GM23338 (cell line): ENCODE measurements around the gene GPSM1. TPM values are rescaled to one million over a fixed set of nuclear protein-coding genes. Genes with fewer than 3 reads are reported as not detected.

Experiments
- ATAC-seq: fragments of 200-7000 bp; cut with Tn5 transposase; 3 replicates; pipeline ENCODE4 v1.9.1; 2020
- DNase-seq: peaks from one replicate; pipeline ENCODE4 v3.0.0-alpha.2; 2015; ENCODE audit warnings: low spot score
- H2AFZ ChIP-seq: fragments of 200-600 bp; sonication (generic); 2 replicates; pipeline ENCODE4 v1.8.0; 2016; ENCODE audit warnings: antibody characterized with exemption, mild to moderate bottlenecking, moderate library complexity
- H3F3A ChIP-seq: fragments of 200-600 bp; sonication (generic); replicated peaks from 2 replicates; pipeline ENCODE4 v1.8.0; 2017; ENCODE audit warnings: antibody characterized with exemption, mixed run types, low read depth
- H3K27ac ChIP-seq: fragments of 200-600 bp; sonication (generic); 2 replicates; pipeline ENCODE4 v1.6.1; 2016; ENCODE audit warnings: low read depth
- H3K27me3 ChIP-seq: fragments of 200-600 bp; sonication (generic); 2 replicates; pipeline ENCODE4 v1.8.0; 2016; ENCODE audit warnings: mild to moderate bottlenecking, mixed run types, moderate library complexity; ENCODE audit not compliant: insufficient read depth
- H3K36me3 ChIP-seq: fragments of 200-600 bp; sonication (generic); 2 replicates; pipeline ENCODE4 v1.8.0; 2016; ENCODE audit warnings: mild to moderate bottlenecking; ENCODE audit not compliant: insufficient read depth
- H3K4me1 ChIP-seq: fragments of 200-600 bp; sonication (generic); 2 replicates; pipeline ENCODE4 v1.8.0; 2016; ENCODE audit warnings: mild to moderate bottlenecking, moderate library complexity; ENCODE audit not compliant: insufficient read depth
- H3K4me2 ChIP-seq: fragments of 200-600 bp; sonication (generic); 2 replicates; pipeline ENCODE4 v1.7.1; 2017; ENCODE audit warnings: mixed run types
- H3K4me3 ChIP-seq: fragments of 200-600 bp; sonication (generic); 2 replicates; pipeline ENCODE4 v1.6.1; 2016; ENCODE audit warnings: mixed run types
- H3K79me2 ChIP-seq: fragments of 200-600 bp; sonication (generic); replicated peaks from 2 replicates; pipeline ENCODE4 v1.8.0; 2017; ENCODE audit warnings: mild to moderate bottlenecking; ENCODE audit not compliant: insufficient read depth
- H3K9me2 ChIP-seq: fragments of 200-600 bp; sonication (generic); 2 replicates; pipeline ENCODE4 v1.8.0; 2017; ENCODE audit not compliant: insufficient read depth
- H4K20me1 ChIP-seq: fragments of 200-600 bp; sonication (generic); replicated peaks from 2 replicates; pipeline ENCODE4 v1.8.0; 2017; ENCODE audit warnings: mild to moderate bottlenecking; ENCODE audit not compliant: insufficient read depth
- H3K27ac Mint-ChIP-seq: 2 replicates; pipeline ENCODE4 v1.8.0; 2020; ENCODE audit warnings: inconsistent platforms, mild to moderate bottlenecking, moderate library complexity, mixed read lengths
- H3K27me3 Mint-ChIP-seq: 3 replicates; pipeline ENCODE4 v1.8.0; 2022; ENCODE audit warnings: low read depth, mild to moderate bottlenecking, moderate library complexity, mixed read lengths, inconsistent platforms; ENCODE audit not compliant: insufficient read depth, poor library complexity
- H3K36me3 Mint-ChIP-seq: 3 replicates; pipeline ENCODE4 v1.8.0; 2021; ENCODE audit warnings: low read depth, mild to moderate bottlenecking, inconsistent platforms, moderate library complexity, mixed read lengths
- H3K4me1 Mint-ChIP-seq: 3 replicates; pipeline ENCODE4 v1.8.0; 2020; ENCODE audit warnings: mild to moderate bottlenecking, inconsistent platforms, mixed read lengths
- H3K4me3 Mint-ChIP-seq: 3 replicates; pipeline ENCODE4 v1.8.0; 2021; ENCODE audit warnings: moderate library complexity, mild to moderate bottlenecking, inconsistent platforms, mixed read lengths
- H3K9me3 Mint-ChIP-seq: 3 replicates; pipeline ENCODE4 v1.8.0; 2020; ENCODE audit warnings: moderate library complexity, mild to moderate bottlenecking, inconsistent platforms, mixed read lengths
- CREB1 ChIP-seq: fragments of 250-450 bp; sonication (Bioruptor Pico); IDR thresholded peaks from 2 replicates; pipeline ENCODE4 v1.5.0; 2020; ENCODE audit warnings: low read depth, mild to moderate bottlenecking, moderate library complexity
- EZH2 ChIP-seq: fragments of 200-600 bp; sonication (generic); IDR thresholded peaks from one replicate; pipeline ENCODE4 v1.8.0; 2017; ENCODE audit warnings: antibody characterized with exemption, mild to moderate bottlenecking, low read depth; ENCODE audit not compliant: unreplicated experiment
- JUNB ChIP-seq: IDR thresholded peaks from one replicate; pipeline ENCODE4 v1.6.1; 2016; ENCODE audit warnings: antibody characterized with exemption; ENCODE audit not compliant: unreplicated experiment
- NANOG ChIP-seq: IDR thresholded peaks from 2 replicates; pipeline ENCODE4 v1.6.1; 2016; ENCODE audit warnings: antibody characterized with exemption, borderline replicate concordance
- POLR2AphosphoS5 ChIP-seq: IDR thresholded peaks from 2 replicates; pipeline ENCODE4 v1.6.1; 2016; ENCODE audit warnings: antibody characterized with exemption, low read depth
- ZNF114 ChIP-seq: fragments of 250-450 bp; sonication (Bioruptor Pico); IDR thresholded peaks from 2 replicates; pipeline ENCODE4 v1.5.0; 2020; ENCODE audit warnings: mild to moderate bottlenecking, moderate library complexity
- ZNF331 ChIP-seq: fragments of 250-450 bp; sonication (Bioruptor Pico); IDR thresholded peaks from 2 replicates; pipeline ENCODE4 v1.5.0; 2020; ENCODE audit warnings: low read depth, mild to moderate bottlenecking, moderate library complexity
- polyA plus RNA-seq: library from polyadenylated mRNA; unstranded; fragments of >200 nt; fragmentation: Nextera tagmentation; extraction: Ambion mirVana; gene quantifications from 2 replicates; pipeline ENCODE4 v1.2.1, GENCODE V29; 2016
- total RNA-seq: library from RNA; depleted of rRNA; stranded (reverse); fragments of >200 nt; shearing (Covaris generic); gene quantifications from 2 replicates; pipeline ENCODE4 v1.2.3, GENCODE V29; 2014
- TF ChIP-seq, protein P1 (sequence below): IDR thresholded peaks from one replicate; pipeline ENCODE4 v1.6.1; 2018; ENCODE audit warnings: antibody characterized with exemption; ENCODE audit not compliant: unreplicated experiment
- TF ChIP-seq, protein P2 (sequence below), 2 experiments: fragments of 200-600 bp in 1 of 2; sonication (generic) in 1 of 2; conservative IDR thresholded peaks; 2 replicates each; pipeline versions ENCODE4 v1.5.1 to v1.6.1; 2016 to 2017; ENCODE audit warnings: antibody characterized with exemption in 2 of 2, low read depth in 2 of 2, mild to moderate bottlenecking in 2 of 2, moderate library complexity in 1 of 2
- TF ChIP-seq, protein P3 (sequence below): IDR thresholded peaks from 2 replicates; pipeline ENCODE4 v1.6.1; 2016; ENCODE audit warnings: antibody characterized with exemption

Gene GPSM1
- total and polyA plus RNA-seq, 2 experiments from 2014 or later, result 4.8 to 23.2 TPM

DNA sequence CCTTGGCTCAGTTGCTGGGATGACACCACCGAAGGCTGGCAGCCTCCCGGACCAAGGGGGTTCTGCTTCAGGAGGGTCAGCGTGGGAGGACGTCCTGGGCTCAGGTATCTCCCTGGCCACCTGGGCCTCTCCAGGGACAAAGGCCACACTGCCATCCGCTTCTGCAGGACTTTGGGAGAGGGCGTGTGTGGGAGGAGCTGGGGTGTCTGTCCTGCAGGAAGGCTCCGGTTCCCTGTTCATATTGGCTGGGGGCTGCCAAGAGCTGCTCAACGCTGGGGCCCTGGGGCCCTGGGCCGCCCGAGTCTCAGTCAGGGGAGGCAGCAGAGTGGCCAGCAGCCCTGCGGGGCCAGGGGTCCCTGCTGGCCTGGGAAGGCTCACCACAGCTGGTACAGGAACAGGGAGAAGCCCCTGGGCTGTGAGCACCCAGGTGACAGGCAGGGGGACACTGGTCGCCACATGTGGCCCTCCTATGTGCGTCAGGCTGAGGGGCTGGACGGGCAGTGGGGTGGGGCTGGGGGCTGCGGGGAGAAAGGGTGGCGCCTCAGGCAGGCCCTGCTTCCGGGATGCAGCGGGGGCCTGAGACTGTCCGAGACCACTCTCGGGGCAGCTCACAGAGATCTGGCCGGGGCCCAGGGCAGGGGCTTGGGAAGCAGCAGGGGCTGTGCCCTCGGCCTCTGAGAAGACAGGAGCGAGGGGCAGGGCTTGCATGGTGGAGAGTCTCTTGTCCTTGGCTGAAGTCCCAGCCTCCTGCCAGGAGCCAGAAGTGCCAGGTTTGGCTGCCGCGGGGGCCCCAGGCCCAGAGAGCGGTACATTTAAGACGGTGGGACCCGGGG, 51.0 kb downstream of the GPSM1 start:
- H3K27me3 ChIP-seq, result no peaks in the 10 kb centered on the region
- H3K4me2 ChIP-seq, result no peak overlapping the region
- H3K4me1 Mint-ChIP-seq, result no peaks in the 10 kb centered on the region
- peaks cover 4% of the 10 kb centered on the region; the same call in 1 of the 2 replicates for H4K20me1 ChIP-seq
- H3K27ac Mint-ChIP-seq, result no peak overlapping the region
- H3K36me3 Mint-ChIP-seq, result peaks cover 18% of the 10 kb centered on the region
- H3K4me3 Mint-ChIP-seq, result no peak overlapping the region
- H3K9me3 Mint-ChIP-seq, result no peaks in the 10 kb centered on the region
- no peak overlapping the region for H3K4me3 ChIP-seq
- no peaks in the 10 kb centered on the region for H3K9me2 ChIP-seq
- H3F3A ChIP-seq, result no peaks in the 10 kb centered on the region
- peaks cover 3% of the 10 kb centered on the region for H3K27me3 Mint-ChIP-seq
- H3K36me3 ChIP-seq, result no peaks in the 10 kb centered on the region
- H3K79me2 ChIP-seq, result no peaks in the 10 kb centered on the region
- no peak overlapping the region for H3K27ac ChIP-seq
- TF ChIP-seq ZNF114 (CRISPR knock-in tag) (no peak), ZNF331 (CRISPR knock-in tag) (no peak), NANOG (no peak), CREB1 (CRISPR knock-in tag) (no peak)
- TF ChIP-seq, protein P1, sequence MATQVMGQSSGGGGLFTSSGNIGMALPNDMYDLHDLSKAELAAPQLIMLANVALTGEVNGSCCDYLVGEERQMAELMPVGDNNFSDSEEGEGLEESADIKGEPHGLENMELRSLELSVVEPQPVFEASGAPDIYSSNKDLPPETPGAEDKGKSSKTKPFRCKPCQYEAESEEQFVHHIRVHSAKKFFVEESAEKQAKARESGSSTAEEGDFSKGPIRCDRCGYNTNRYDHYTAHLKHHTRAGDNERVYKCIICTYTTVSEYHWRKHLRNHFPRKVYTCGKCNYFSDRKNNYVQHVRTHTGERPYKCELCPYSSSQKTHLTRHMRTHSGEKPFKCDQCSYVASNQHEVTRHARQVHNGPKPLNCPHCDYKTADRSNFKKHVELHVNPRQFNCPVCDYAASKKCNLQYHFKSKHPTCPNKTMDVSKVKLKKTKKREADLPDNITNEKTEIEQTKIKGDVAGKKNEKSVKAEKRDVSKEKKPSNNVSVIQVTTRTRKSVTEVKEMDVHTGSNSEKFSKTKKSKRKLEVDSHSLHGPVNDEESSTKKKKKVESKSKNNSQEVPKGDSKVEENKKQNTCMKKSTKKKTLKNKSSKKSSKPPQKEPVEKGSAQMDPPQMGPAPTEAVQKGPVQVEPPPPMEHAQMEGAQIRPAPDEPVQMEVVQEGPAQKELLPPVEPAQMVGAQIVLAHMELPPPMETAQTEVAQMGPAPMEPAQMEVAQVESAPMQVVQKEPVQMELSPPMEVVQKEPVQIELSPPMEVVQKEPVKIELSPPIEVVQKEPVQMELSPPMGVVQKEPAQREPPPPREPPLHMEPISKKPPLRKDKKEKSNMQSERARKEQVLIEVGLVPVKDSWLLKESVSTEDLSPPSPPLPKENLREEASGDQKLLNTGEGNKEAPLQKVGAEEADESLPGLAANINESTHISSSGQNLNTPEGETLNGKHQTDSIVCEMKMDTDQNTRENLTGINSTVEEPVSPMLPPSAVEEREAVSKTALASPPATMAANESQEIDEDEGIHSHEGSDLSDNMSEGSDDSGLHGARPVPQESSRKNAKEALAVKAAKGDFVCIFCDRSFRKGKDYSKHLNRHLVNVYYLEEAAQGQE, result no peak
- TF ChIP-seq, protein P2, sequence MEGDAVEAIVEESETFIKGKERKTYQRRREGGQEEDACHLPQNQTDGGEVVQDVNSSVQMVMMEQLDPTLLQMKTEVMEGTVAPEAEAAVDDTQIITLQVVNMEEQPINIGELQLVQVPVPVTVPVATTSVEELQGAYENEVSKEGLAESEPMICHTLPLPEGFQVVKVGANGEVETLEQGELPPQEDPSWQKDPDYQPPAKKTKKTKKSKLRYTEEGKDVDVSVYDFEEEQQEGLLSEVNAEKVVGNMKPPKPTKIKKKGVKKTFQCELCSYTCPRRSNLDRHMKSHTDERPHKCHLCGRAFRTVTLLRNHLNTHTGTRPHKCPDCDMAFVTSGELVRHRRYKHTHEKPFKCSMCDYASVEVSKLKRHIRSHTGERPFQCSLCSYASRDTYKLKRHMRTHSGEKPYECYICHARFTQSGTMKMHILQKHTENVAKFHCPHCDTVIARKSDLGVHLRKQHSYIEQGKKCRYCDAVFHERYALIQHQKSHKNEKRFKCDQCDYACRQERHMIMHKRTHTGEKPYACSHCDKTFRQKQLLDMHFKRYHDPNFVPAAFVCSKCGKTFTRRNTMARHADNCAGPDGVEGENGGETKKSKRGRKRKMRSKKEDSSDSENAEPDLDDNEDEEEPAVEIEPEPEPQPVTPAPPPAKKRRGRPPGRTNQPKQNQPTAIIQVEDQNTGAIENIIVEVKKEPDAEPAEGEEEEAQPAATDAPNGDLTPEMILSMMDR (conservative IDR thresholded peaks at IDR 0.05; ENCODE audit: low read depth in 2 of 2), result no peak
- no peak for ATAC-seq
- H2AFZ ChIP-seq, result no peak overlapping the region
- DNase-seq, result no peak
- H3K4me1 ChIP-seq, result no peaks in the 10 kb centered on the region

DNA sequence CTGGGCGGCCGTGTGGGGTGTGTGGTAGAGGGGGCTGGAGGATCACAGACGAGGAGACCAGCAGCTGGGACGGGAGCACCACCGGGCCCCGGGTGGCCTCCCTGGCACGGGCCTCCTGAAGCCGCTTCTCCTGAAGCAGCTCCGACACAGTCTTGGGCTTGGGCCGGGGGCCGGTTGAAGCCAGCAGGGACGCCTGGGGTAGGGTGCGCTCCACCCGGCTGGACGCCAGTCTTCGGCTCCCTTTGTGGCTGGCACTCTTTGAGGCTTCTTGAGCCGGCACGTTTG, 51.6 kb downstream of the GPSM1 start:
- peaks cover 4% of the 10 kb centered on the region; the same call in 1 of the 2 replicates for H4K20me1 ChIP-seq
- H3K4me3 ChIP-seq, result no peak overlapping the region
- no peaks in the 10 kb centered on the region; the same call in 1 of the 2 replicates for H3K36me3 ChIP-seq
- Mint-ChIP-seq H3K9me3 (no peaks in the 10 kb centered on the region), H3K4me1 (no peaks in the 10 kb centered on the region), H3K4me3 (no peak overlapping the region), H3K36me3 (peaks cover 20% of the 10 kb centered on the region), H3K27me3 (peaks cover 3% of the 10 kb centered on the region), H3K27ac (no peak overlapping the region)
- no peak for DNase-seq
- no peaks in the 10 kb centered on the region for H3K79me2 ChIP-seq
- no peak overlapping the region for H3K4me2 ChIP-seq
- no peak for ATAC-seq
- H3K27me3 ChIP-seq, result no peaks in the 10 kb centered on the region
- H2AFZ ChIP-seq, result no peak overlapping the region
- no peaks in the 10 kb centered on the region for H3K9me2 ChIP-seq
- H3K4me1 ChIP-seq, result no peaks in the 10 kb centered on the region
- H3F3A ChIP-seq, result no peaks in the 10 kb centered on the region
- no peak overlapping the region for H3K27ac ChIP-seq
- TF ChIP-seq NANOG (no peak), EZH2 (no peak), CREB1 (CRISPR knock-in tag) (no peak), POLR2AphosphoS5 (no peak), ZNF114 (CRISPR knock-in tag) (no peak), ZNF331 (CRISPR knock-in tag) (no peak), JUNB (no peak)
- TF ChIP-seq, protein P1, result no peak
- TF ChIP-seq, protein P3, sequence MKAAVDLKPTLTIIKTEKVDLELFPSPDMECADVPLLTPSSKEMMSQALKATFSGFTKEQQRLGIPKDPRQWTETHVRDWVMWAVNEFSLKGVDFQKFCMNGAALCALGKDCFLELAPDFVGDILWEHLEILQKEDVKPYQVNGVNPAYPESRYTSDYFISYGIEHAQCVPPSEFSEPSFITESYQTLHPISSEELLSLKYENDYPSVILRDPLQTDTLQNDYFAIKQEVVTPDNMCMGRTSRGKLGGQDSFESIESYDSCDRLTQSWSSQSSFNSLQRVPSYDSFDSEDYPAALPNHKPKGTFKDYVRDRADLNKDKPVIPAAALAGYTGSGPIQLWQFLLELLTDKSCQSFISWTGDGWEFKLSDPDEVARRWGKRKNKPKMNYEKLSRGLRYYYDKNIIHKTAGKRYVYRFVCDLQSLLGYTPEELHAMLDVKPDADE, result no peak
- TF ChIP-seq, protein P2 (conservative IDR thresholded peaks at IDR 0.05; ENCODE audit: low read depth in 2 of 2), result no peak
